Keratinocyte (primary cell): ENCODE data around the gene LCORL. TPM values are rescaled to one million over a fixed set of nuclear protein-coding genes. Genes with fewer than 3 reads are reported as not detected.
"Not testable (repeated sequence)": the region's sequence is repeated elsewhere in the genome, so short reads cannot be mapped to it uniquely, and the experiment has no call there.

Experiments used
- DNase-seq: peaks from one replicate; pipeline ENCODE4 v3.0.0-alpha.2; 2011; ENCODE audit warnings: low read depth, missing footprints, low spot score
- FAIRE-seq: peaks from 2 replicates; lab custom pipeline; 2011; peaks lifted over from hg19 to GRCh38; lab: Jason Lieb, UNC
- H2AFZ ChIP-seq: 2 replicates; pipeline ENCODE4 v1.6.0; 2012; ENCODE audit warnings: low read length, control low read depth, inconsistent platforms; ENCODE audit not compliant: control insufficient read depth
- H3K27ac ChIP-seq: 2 replicates; pipeline ENCODE4 v1.5.1; 2011; ENCODE audit warnings: low read length; ENCODE audit not compliant: control insufficient read depth, insufficient read depth
- H3K27me3 ChIP-seq: 3 replicates; pipeline ENCODE4 v1.6.0; 2011; ENCODE audit warnings: low read length; ENCODE audit not compliant: control insufficient read depth, insufficient read depth; ENCODE audit errors: extremely low read depth
- H3K36me3 ChIP-seq, 2 experiments: 2 replicates in 1 of 2; 3 replicates in 1 of 2; pipeline ENCODE4 v1.5.1; 2011; ENCODE audit warnings: low read length in 2 of 2, mild to moderate bottlenecking in 1 of 2; ENCODE audit not compliant: control insufficient read depth in 2 of 2, insufficient read depth in 2 of 2; ENCODE audit errors: extremely low read depth in 1 of 2
- H3K4me1 ChIP-seq: 3 replicates; pipeline ENCODE4 v1.5.1; 2011; ENCODE audit warnings: low read length; ENCODE audit not compliant: control insufficient read depth, insufficient read depth; ENCODE audit errors: extremely low read depth
- H3K4me2 ChIP-seq: 3 replicates; pipeline ENCODE4 v1.6.0; 2011; ENCODE audit warnings: low read depth, low read length; ENCODE audit not compliant: control insufficient read depth, insufficient read depth; ENCODE audit errors: extremely low read depth
- H3K4me3 ChIP-seq, 3 experiments: fragments of 200-600 bp in 1 of 3; sonication (generic) in 1 of 3; 2 replicates in 2 of 3; 3 replicates in 1 of 3; pipeline ENCODE4 v1.5.1; 2011 to 2016; ENCODE audit warnings: low read length in 3 of 3, mild to moderate bottlenecking in 3 of 3, control low read depth in 2 of 3, inconsistent platforms in 1 of 3, low read depth in 1 of 3, mixed read lengths in 1 of 3, mixed run types in 1 of 3, moderate library complexity in 1 of 3; ENCODE audit not compliant: control insufficient read depth in 2 of 3, insufficient read depth in 2 of 3; ENCODE audit errors: extremely low read depth in 1 of 3
- H3K79me2 ChIP-seq: 2 replicates; pipeline ENCODE4 v1.6.0; 2012; ENCODE audit warnings: low read length; ENCODE audit not compliant: control insufficient read depth, insufficient read depth
- H3K9ac ChIP-seq: 3 replicates; pipeline ENCODE4 v1.6.0; 2011; ENCODE audit warnings: low read length; ENCODE audit not compliant: control insufficient read depth, insufficient read depth; ENCODE audit errors: extremely low read depth
- H3K9me1 ChIP-seq: 3 replicates; pipeline ENCODE4 v1.6.0; 2011; ENCODE audit warnings: low read length; ENCODE audit not compliant: control insufficient read depth, insufficient read depth; ENCODE audit errors: extremely low read depth
- H3K9me3 ChIP-seq: 2 replicates; pipeline ENCODE4 v1.5.1; 2012; ENCODE audit warnings: low read depth, low read length; ENCODE audit not compliant: control insufficient read depth
- H4K20me1 ChIP-seq: 3 replicates; pipeline ENCODE4 v1.6.0; 2011; ENCODE audit warnings: low read length; ENCODE audit not compliant: control insufficient read depth, insufficient read depth; ENCODE audit errors: extremely low read depth
- CTCF ChIP-seq, 3 experiments: IDR thresholded peaks in 1 of 3; conservative IDR thresholded peaks in 1 of 3; optimal IDR thresholded peaks in 1 of 3; 2 replicates in 2 of 3; 3 replicates in 1 of 3; pipeline versions ENCODE3 to v1.5.1; 2011; ENCODE audit warnings: low read length in 3 of 3, mild to moderate bottlenecking in 3 of 3, moderate library complexity in 2 of 3, control low read depth in 1 of 3, inconsistent platforms in 1 of 3; ENCODE audit not compliant: insufficient read depth in 2 of 3; ENCODE audit errors: extremely low read depth in 1 of 3
- EZH2 ChIP-seq: IDR thresholded peaks from one replicate; pipeline ENCODE4 v1.6.1; 2012; ENCODE audit warnings: inconsistent platforms, mild to moderate bottlenecking, low read length, moderate library complexity
- dilution Hi-C: fragments of 300-500 bp; cut with MboI; formaldehyde crosslinking; loops from one replicate; pipeline ENCODE4 v1.7.0; 2020; ENCODE audit warnings: low sequenced_read_pairs; ENCODE audit not compliant: extremely low pct_ligation_motif_present
- polyA plus RNA-seq, 5 experiments: library from polyadenylated mRNA; depleted of rRNA in 3 of 5; stranded (reverse) in 3 of 5; stranded (forward) in 1 of 5; unstranded in 1 of 5; fragments of >200 nt; gene quantifications; 1 replicate in 1 of 5; 2 replicates in 3 of 5; 3 replicates in 1 of 5; pipeline versions ENCODE4 v1.2.1 to v1.2.3, GENCODE V29; 2011 to 2012; ENCODE audit warnings: missing spikeins in 2 of 5, low read depth in 1 of 5, low replicate concordance in 1 of 5

LCORL gene
- polyA plus RNA-seq, 1 donor (not counting 4 experiments of a cell fraction or from before 2014, with no cell fraction given), result 3.3 TPM

- Histone ChIP-seq H2AFZ (no peak overlapping the region), H3K4me3 (no peak overlapping the region), H3K4me1 (no peaks in the 10 kb centered on the region), H3K79me2 (no peaks in the 10 kb centered on the region), H3K9ac (no peak overlapping the region), H3K27me3 (no peaks in the 10 kb centered on the region), H3K4me2 (no peak overlapping the region), H3K27ac (no peak overlapping the region), H3K36me3 (no peaks in the 10 kb centered on the region), H3K9me1 (no peaks in the 10 kb centered on the region), H3K9me3 (no peaks in the 10 kb centered on the region), H4K20me1 (no peaks in the 10 kb centered on the region)
- FAIRE-seq (no peak), DNase-seq (no peak)
- dilution Hi-C loops, result no loop called here
- no peak for TF ChIP-seq CTCF (optimal IDR thresholded peaks at IDR 0.05 in 1 of 3, IDR thresholded peaks at IDR 0.05 in 1 of 3, conservative IDR thresholded peaks at IDR 0.05 in 1 of 3; ENCODE audit: extremely low read depth in 1 of 3, insufficient read depth in 2 of 3, low read length in 3 of 3)
- no peak for TF ChIP-seq EZH2
Observed at GRCh38 chr4:17866810-17867209, 154.7 kb downstream of the LCORL start.

- Histone ChIP-seq H4K20me1 (no peaks in the 10 kb centered on the region), H3K9me1 (no peaks in the 10 kb centered on the region), H3K9ac (no peak overlapping the region), H3K4me2 (no peak overlapping the region), H3K9me3 (no peaks in the 10 kb centered on the region), H3K4me3 (no peak overlapping the region), H3K27ac (no peak overlapping the region), H3K27me3 (no peaks in the 10 kb centered on the region), H3K4me1 (no peaks in the 10 kb centered on the region), H3K36me3 (no peaks in the 10 kb centered on the region), H2AFZ (no peak overlapping the region), H3K79me2 (no peaks in the 10 kb centered on the region)
- dilution Hi-C loops, result no loop called here
- no peak for DNase-seq
- no peak for TF ChIP-seq EZH2
- TF ChIP-seq CTCF (optimal IDR thresholded peaks at IDR 0.05 in 1 of 3, IDR thresholded peaks at IDR 0.05 in 1 of 3, conservative IDR thresholded peaks at IDR 0.05 in 1 of 3; ENCODE audit: extremely low read depth in 1 of 3, insufficient read depth in 2 of 3, low read length in 3 of 3), result no peak
- FAIRE-seq, result no peak
Observed at GRCh38 chr4:17865866-17866363, 155.6 kb downstream of the LCORL start.

- not testable (repeated sequence) for H3K79me2 ChIP-seq
Observed at GRCh38 chr4:17861906-17862305, 159.6 kb downstream of the LCORL start.

More at GRCh38 chr4:17861906-17862305, 159.6 kb downstream of the LCORL start:
- H3K36me3 ChIP-seq, H3K27ac ChIP-seq, H3K9ac ChIP-seq, dilution Hi-C loops, H3K9me3 ChIP-seq, H3K4me1 ChIP-seq, FAIRE-seq, H2AFZ ChIP-seq, H3K9me1 ChIP-seq, DNase-seq, H3K4me2 ChIP-seq, H3K27me3 ChIP-seq, H4K20me1 ChIP-seq, H3K4me3 ChIP-seq: not testable (repeated sequence)
